Thoracic aorta (tissue), 2 donors: ENCODE measurements around the gene TNN. TPM values are rescaled to one million over a fixed set of nuclear protein-coding genes. Genes with fewer than 3 reads are reported as not detected.

Experiments
- ATAC-seq: fragments of 150-250 bp; one replicate; pipeline ENCODE4 v1.8.0; 2017; ENCODE audit warnings: low read depth; ENCODE audit not compliant: insufficient number of reproducible peaks, low FRiP score
- DNase-seq: peaks from one replicate; pipeline ENCODE4 v3.0.0-alpha.2; 2020; ENCODE audit warnings: low spot score
- H3K27ac ChIP-seq, 2 donors: fragments of 200-600 bp; sonication (generic); 1 replicate in 1 of 2; 2 replicates in 1 of 2; pipeline ENCODE4 v1.5.1; 2016; ENCODE audit warnings: mild to moderate bottlenecking in 2 of 2, moderate library complexity in 2 of 2
- H3K27me3 ChIP-seq: fragments of 200-600 bp; sonication (generic); replicated peaks from 2 replicates; pipeline ENCODE4 v1.6.0; 2016; ENCODE audit warnings: mild to moderate bottlenecking; ENCODE audit not compliant: insufficient read depth
- H3K36me3 ChIP-seq: fragments of 200-600 bp; sonication (generic); one replicate; pipeline ENCODE4 v1.5.1; 2016
- H3K4me1 ChIP-seq, 2 donors: fragments of 200-600 bp; sonication (generic); 1 replicate in 1 of 2; 2 replicates in 1 of 2; pipeline versions ENCODE4 v1.5.1 to v1.6.0; 2016; ENCODE audit warnings: low read depth in 2 of 2, mild to moderate bottlenecking in 1 of 2; ENCODE audit not compliant: control insufficient read depth in 1 of 2
- H3K4me3 ChIP-seq: fragments of 200-600 bp; sonication (generic); 2 replicates; pipeline ENCODE4 v1.5.1; 2016; ENCODE audit warnings: mild to moderate bottlenecking
- H3K9me3 ChIP-seq: fragments of 200-600 bp; sonication (generic); 2 replicates; pipeline ENCODE4 v1.5.1; 2016
- total RNA-seq, 2 donors: library from RNA; depleted of rRNA; stranded (reverse); fragments of >200 nt; gene quantifications; one replicate each; pipeline versions ENCODE4 v1.1.0 to v1.2.3, GENCODE V29; 2016
- TF ChIP-seq, protein P1 (sequence below): fragments of 200-600 bp; sonication (generic); IDR thresholded peaks from one replicate; pipeline ENCODE4 v1.5.1; 2019; ENCODE audit warnings: antibody characterized with exemption

TNN gene
- total RNA-seq, 2 donors from 2014 or later = not detected

DNA sequence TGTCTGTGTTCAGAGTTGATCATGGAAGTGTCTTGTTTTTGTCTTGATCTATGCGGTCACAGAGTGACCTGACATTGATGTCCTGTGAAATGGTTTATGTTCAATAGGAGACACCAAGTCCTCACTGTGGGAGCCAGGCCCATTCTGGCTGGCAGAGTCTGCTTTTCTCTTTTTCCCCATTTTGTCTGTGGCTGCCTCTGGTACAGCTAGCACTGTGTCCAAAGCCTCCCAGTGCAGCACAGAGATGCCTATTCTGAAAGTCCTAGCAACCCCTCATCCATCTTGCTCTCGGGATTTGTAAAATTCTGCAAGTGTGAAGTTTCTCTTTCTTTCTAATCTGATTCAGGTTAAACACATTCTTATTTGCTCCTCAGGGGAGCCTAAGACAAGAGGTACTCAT lies 14.3 kb downstream of the TNN start:
- ATAC-seq = no peak
- Histone ChIP-seq H3K4me3 (no peak overlapping the region), H3K36me3 (no peaks in the 10 kb centered on the region), H3K27ac (no peak overlapping the region), H3K4me1 (no peaks in the 10 kb centered on the region), H3K27me3 (no peaks in the 10 kb centered on the region), H3K9me3 (no peaks in the 10 kb centered on the region)
- TF ChIP-seq, protein P1, sequence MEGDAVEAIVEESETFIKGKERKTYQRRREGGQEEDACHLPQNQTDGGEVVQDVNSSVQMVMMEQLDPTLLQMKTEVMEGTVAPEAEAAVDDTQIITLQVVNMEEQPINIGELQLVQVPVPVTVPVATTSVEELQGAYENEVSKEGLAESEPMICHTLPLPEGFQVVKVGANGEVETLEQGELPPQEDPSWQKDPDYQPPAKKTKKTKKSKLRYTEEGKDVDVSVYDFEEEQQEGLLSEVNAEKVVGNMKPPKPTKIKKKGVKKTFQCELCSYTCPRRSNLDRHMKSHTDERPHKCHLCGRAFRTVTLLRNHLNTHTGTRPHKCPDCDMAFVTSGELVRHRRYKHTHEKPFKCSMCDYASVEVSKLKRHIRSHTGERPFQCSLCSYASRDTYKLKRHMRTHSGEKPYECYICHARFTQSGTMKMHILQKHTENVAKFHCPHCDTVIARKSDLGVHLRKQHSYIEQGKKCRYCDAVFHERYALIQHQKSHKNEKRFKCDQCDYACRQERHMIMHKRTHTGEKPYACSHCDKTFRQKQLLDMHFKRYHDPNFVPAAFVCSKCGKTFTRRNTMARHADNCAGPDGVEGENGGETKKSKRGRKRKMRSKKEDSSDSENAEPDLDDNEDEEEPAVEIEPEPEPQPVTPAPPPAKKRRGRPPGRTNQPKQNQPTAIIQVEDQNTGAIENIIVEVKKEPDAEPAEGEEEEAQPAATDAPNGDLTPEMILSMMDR = no peak
- no peak for DNase-seq

DNA sequence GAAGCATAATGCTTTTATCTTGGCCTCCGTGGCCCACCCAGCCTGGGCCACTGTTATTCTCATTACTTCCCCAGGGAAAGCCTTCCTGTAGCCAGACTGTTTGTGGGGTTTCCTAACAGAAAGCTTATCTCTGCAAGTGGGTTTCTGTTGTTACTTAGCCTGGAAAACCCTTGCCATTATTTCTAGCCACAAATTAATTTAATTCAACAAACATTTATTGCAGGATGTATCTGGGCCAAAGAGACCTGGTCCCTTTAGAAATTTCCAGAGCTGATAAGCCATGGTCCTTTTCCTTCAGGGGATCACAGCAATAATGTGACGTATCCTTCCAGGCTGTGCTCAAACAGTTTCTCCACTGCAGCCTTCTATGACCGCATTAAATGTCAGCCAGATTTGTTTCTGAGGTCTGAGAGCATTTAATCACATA lies 20.9 kb downstream of the TNN start:
- no peak for DNase-seq
- no peak for ATAC-seq
- Histone ChIP-seq H3K27ac (no peak overlapping the region), H3K9me3 (no peaks in the 10 kb centered on the region), H3K4me1 (no peaks in the 10 kb centered on the region), H3K4me3 (no peak overlapping the region), H3K36me3 (no peaks in the 10 kb centered on the region), H3K27me3 (no peaks in the 10 kb centered on the region)
- TF ChIP-seq, protein P1 = no peak

DNA sequence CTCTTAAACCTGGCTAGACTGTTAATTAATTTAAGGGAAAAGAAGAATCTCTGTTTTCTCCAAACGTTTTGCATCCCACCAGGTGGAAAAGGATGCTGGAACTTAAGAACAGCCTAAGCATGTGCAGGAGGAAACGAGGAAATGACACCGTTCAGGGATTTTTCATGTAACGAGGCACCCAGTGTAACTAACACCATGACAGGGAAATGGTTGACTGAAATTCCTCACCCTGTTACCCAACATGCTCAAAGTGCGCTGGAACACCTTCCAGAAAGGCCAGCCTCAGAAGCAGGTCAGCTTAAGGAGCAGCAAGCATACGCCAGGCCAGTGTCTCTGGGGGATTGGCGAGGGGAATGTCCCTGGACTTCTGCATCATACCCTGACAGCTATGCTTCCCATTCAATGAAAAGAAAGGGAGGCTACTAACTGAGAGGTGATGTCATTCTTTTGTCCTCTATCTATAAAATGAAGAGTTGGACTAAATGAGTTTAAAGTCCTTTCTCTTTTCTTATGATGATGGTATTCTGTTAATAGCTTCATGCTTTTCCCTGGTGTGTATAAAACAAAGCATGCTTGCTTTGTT lies 21.6 kb downstream of the TNN start:
- TF ChIP-seq, protein P1 = no peak
- DNase-seq (no peak), ATAC-seq (no peak)
- Histone ChIP-seq H3K36me3 (no peaks in the 10 kb centered on the region), H3K4me1 (no peaks in the 10 kb centered on the region), H3K27me3 (no peaks in the 10 kb centered on the region), H3K27ac (no peak overlapping the region), H3K9me3 (no peaks in the 10 kb centered on the region), H3K4me3 (no peak overlapping the region)

DNA sequence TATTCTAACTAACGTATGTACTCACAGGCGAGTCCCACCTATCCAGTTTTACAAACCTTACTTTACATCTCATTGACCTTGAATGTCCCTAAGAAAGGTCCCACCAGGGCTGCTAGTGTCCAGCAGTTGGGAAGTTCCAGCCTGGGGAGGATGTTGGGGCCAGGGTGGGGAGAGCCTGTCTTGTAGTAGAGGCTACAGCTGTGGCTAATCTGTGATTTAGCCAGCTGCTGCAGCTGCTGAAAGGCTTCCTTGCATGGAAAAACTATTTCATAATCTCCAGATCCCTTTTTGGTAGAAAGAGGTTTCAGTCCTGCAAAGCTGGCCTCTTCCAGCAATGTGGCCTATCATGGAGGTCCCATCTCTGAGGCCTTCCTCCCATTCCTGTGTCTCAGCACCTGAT lies 23.1 kb downstream of the TNN start:
- no peaks in the 10 kb centered on the region for H3K9me3 ChIP-seq
- TF ChIP-seq, protein P1 = no peak
- DNase-seq = no peak
- H3K27me3 ChIP-seq = no peaks in the 10 kb centered on the region
- H3K4me1 ChIP-seq = no peaks in the 10 kb centered on the region
- no peak for ATAC-seq
- H3K4me3 ChIP-seq = no peak overlapping the region
- no peak overlapping the region for H3K27ac ChIP-seq
- no peaks in the 10 kb centered on the region for H3K36me3 ChIP-seq

DNA sequence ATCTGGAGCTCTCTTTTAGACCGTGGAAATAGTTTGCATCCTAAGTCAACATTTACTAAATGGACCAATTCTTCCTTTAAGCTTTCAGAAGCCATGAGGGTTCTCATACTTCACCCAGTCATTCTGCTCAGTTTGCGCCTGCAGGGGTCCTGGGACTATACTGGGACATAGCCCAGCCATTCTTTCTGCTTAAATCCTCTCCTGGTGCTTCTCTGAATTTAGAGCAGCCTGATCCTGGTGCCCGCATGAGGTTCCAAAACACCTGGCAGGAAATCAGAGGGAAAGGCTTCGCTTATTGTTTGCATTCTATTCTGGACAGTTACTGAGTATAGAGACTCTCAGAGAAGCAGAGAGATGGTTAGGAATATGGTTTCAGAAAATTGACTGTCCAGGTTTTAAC lies 27.0 kb downstream of the TNN start:
- H3K4me3 ChIP-seq = no peak overlapping the region
- H3K9me3 ChIP-seq = no peaks in the 10 kb centered on the region
- H3K36me3 ChIP-seq = no peaks in the 10 kb centered on the region
- no peaks in the 10 kb centered on the region for H3K27me3 ChIP-seq
- DNase-seq (no peak), ATAC-seq (no peak)
- H3K4me1 ChIP-seq = no peaks in the 10 kb centered on the region
- TF ChIP-seq, protein P1 = no peak
- H3K27ac ChIP-seq = no peak overlapping the region
